ENCODE data around the gene TEC.

The TEC gene

DNA sequence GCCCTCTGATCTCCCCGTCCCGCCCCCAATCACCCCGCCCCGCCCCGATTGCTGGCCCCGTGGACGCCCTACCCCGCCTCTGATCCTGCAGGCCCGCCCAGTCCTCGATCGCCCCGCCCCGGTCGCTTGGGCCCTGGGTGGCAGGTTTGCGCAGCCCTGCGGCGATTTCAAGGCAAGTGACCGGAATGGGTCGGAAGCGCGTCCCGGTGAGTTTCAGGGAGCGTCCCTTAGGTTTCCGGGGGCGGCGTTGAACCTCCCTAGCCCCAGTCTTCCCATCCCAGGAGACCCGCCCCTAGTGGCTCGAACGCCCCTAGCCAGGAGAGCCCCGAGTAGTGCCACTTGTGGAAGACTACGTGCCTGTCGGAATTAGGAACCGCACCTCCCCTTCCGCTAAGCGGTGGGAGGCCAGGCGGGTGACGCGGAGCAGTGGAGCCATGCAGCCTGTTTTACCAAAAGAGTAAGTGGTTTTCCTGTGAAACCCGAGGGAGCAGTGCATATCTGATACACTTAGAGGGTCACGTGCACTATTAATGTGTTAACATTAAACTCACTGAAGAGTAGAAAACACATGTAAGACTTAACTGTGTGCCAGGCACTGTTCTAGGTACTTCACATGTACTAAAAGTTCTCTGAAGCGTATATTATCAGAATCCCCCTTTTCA is 354 bp upstream of the TEC start:
- DNase-seq, result peak; percentile 62

DNA sequence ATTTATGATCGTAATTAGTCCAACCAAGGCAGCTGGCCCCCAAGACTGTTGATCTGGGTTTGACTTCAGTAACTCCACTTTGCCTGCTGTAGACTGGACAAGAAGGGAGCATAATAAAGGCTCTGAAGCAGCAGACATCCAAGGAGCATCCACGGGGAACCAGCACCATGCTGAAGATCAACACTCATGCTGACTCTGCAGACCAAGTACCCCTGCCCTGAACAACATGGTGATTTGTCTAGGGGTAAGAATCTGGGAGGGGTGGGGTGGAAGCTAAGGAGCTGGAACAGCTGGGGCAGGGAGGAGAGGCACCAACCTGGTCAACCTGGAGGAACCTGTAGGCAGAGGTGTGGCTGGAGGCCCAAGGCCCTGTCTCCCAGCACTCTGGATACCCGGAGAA is 2.1 kb downstream of the TEC start:
- no peak for DNase-seq

DNA sequence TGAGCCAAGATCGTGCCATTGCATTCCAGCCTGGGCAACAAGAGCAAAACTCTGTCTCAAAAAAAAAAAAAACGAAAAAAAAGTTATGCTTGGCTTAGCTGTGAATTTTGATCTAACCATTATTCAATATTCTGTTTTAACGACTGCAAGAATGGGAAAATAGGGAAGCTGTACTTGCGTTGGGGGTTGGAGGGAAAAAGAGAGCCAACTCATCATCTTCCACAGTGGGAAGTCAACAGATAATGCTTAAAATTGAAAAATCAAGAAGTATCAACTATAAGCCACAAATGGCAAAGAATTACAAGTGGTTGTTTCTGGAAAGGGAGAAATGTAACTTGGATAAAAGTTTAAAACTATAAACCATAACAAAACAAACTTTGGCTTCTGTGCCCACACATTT is 2.9 kb downstream of the TEC start:
- no peak for DNase-seq

DNA sequence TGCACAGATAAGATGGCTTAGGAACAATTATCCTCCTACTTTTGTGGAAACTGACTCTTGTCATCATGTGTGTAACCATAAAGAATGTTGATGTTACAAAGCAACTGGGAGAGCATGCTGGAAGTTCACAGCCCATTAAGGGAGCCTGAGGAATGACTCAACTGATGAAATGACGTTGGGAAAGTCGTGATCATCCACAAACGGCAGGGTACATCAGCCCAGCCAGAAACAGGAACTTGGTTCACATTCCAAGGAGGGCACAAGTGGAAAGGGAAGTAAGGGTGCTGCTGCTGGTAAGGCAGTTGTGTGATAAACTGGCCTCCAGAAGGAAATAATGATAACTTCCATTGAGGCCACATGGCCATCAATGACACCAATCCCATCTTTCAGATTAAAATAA is 6.7 kb downstream of the TEC start:
- DNase-seq, result no peak

DNA sequence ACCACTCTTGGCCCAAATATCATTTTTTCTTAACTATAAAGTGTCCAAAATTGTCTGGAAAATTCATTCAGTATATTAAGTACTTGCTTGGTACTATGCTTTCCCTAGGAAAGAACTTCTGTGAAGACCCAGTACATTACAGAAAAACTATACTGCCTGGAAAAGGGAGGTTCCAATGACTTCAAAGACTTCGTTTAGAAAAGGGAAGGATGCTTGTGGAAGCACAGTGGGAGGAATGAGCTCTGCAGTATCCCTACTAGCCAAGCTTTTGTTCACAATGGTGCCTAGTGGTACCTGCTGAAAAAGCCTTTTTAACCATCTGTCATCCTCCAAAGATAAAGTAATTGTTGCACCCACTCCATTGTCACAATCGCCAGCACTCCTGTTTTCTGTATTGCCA is 7.2 kb downstream of the TEC start:
- no peak for DNase-seq

DNA sequence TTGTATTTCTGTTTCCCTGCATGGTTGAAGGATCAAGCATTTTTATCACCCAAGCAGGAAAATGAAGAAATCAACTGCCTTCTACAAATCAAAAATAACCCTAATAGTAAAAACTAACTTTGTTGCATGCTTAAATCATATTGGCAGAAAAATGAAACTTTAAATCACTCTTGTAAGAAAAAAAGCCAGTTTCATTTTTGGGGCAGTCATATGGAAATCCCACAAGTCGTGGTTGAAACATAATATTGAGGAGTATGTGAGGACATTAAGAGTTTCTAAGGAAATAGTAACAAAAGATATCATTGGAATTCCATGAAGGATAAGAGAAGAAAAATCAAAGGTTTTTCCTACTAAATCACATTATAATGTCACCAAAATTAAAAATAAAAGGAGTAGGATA is 8.4 kb downstream of the TEC start:
- DNase-seq, result no peak

DNA sequence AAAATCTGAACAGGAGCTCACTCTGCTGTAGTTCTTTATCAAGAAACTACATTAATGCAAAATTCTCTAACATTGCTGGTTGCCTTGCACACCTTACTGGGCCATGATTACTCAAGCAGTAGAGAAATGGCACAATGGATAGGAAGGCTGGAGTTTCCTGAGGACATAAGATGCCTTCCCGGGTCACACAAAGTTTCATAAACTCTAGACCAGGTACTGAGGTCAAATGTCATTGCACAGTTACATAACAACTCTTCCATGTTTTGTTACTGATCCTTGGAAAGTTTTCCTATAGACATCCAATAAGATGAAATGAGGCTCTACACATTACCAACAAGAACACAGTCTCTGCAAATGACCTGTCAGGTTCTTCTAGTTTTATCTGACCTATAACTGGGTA is 9.9 kb downstream of the TEC start:
- no peak for DNase-seq

DNA sequence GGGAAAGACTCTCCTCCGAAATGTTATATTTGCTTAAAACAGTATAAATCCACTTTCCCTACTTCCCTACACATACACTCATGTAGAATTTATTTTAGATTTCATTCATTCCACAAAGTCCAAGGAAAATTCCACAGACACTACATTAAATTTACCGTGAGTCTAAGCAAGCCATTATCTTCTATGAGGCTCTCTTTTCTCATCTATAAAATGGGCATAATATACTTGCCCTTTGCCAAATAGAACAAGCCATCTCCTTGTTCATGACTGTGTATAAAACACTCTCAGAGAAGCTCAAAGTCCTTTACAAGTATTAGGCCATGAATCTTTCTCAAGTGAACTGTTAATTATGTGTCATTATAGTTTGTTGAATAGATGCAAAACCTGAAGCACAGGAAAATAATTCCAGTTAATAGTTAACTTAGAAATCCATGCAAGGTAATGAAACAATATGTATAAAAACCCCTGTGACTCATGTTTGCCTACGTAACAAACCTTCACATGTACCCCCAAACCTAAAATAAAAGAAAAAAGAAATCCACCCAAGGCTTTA is 10.7 kb downstream of the TEC start:
- no peak for DNase-seq

DNA sequence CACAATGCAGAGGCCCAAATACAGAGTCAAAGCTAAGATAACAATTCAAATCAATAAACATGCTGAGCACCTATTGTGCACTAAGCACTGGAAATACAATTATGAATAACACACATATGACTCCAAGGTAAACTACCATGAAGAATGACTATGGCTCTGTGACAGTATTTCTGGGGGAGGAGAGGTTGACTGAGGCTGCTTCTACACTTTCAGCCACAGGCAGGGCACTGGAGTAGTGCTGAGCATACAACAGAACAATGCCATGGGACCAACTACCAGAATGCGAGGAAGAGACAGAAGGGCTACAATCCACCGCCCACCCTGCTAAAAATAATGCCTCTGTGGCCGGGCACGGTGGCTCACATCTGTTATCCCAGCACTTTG is 13.7 kb downstream of the TEC start:
- no peak for DNase-seq

DNA sequence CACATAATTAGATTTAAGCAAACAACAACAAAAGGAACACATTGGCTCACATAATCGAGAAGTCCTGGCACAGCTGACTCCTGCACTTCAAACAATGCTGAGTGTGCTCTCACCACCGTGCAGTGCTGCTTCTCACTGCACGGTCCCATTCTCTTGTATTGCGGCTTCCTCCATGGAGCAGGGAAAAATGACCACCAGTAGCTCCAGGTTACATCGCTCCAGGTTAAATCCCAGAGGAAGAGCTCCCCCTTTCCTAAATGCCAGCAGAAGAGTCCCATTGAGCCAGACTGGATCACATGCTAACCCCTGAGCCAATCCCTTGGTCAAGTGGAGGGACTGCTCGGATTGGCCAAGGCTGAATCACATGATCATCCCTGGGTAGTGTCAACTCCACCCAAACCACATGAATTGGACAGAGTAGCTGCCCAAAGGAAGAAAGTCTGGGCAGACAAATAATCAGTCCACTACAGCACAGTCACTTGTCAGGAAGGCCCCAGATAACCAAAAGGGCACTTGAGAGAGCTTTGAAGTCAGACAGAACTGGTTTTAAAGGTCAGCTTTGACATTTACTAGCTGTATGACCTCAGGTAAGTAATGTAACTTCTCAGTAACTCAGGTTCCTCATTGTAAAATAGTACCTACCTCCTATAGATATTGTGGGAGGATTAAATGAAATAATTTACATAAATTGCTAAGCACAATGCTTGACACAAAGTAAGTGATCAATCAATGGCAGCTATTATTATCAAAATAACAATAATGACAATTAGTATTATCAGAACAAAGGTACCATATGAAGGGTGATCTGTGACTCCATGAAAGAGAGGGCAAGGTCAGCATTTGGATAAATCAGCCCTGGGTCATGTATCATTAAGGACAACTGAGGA is 14.3 kb downstream of the TEC start:
- no peak for DNase-seq

DNA sequence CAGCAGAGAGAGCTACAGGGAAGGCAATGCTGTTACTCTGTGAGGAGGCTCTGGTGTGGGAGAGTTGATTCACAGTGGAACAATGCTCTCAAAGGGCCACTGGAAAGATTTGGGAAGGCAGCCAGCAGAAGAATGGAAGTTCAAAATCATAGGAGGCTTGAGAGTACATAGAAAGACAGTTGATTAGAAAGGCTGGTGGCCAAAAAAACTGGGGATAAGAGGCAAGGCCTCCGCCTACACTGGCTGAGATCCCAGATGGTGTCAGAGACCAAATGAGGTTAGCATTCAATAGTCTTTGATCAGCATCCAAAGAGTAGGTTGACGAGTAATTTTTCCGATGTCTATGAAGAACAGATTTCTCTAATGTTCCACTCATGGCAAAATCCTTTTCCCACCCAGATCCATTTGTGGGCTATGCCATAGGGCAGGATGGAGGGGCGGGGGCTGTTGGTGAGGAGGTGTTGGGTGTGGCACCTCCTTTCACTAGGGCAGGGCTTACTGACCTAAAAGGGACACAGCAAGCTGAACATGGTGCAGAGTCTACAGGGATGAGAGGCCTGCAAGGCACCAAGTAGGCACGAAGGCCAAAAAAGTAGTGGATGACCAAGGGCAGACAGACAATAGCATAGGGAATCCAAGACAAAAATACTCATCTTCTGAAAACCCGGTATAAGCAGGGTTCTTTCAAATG is 15.1 kb downstream of the TEC start:
- no peak for DNase-seq

DNA sequence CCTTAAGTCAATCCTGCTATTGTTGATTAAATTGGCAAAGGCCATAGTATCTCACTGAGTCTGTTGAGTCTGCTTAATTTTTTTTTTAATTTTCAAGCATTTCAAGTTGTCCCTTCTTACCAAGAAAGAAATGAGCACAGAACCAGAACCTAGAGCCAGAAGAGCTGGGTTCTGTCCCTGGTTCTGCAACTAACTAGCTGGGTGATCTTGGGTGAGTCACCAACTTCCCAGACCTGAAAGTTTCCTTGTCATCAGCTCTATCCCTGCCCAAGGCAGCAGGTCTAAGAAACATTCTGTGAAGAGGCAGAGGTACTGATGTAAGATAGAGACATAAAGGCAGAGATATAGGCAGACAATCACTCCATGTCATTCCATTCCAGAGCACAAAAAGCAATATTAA is 17.3 kb downstream of the TEC start:
- DNase-seq, result no peak

DNA sequence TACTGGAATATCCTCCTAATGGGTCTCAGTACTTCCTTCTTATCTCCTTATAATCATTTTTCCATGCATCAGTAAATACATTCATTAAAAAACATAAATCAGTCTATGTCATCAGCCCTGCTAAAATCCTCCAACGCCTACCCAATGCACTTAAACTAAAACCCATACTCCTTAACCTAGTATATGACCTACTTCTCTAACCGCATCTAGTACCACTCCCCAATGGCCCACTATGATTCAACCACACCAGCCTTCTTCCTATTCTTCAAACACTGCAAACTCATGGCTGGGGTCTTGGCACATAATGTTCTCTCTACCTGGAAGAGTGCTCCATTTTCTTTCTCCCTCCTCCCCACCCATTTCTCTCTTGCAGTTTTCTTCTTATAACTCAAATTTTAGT is 18.7 kb downstream of the TEC start:
- DNase-seq, result no peak

DNA sequence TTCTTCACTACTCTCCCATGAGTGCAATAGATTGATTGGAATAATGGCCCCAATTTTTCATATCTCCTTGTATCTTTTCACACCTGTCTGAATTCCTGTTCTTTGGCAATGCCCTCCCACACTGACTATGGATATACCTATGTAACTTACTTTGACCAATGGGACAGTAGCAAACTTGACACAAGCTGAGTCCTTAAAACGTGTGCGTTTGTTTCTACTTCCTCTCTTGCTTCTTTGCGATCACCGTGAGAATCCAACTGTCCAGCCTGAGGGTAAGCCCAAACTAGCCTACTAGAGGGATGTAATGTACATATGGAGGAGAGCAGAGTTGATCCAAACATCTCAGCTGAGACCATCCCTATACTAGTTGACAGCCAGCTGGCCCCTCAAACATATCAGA is 19.3 kb downstream of the TEC start:
- no peak for DNase-seq

DNA sequence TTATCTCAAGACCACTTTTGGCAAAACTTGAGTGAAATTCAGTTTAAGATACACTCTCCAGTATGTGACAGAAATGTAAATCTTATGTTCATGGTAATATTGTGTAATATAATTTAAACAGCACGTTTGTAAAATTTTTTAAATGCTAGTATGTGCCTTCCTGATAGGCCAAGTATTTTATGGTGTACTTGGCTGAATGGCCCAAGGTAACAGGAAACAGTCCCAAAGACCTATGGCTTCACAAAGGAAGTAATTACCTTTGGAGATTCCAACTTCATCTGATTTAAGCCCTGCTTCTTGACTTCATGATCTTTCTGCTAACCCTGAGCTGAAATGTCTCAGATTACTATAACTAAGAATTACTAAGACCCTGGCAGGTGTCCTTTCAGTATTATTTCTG is 20.3 kb downstream of the TEC start:
- DNase-seq, result no peak

DNA sequence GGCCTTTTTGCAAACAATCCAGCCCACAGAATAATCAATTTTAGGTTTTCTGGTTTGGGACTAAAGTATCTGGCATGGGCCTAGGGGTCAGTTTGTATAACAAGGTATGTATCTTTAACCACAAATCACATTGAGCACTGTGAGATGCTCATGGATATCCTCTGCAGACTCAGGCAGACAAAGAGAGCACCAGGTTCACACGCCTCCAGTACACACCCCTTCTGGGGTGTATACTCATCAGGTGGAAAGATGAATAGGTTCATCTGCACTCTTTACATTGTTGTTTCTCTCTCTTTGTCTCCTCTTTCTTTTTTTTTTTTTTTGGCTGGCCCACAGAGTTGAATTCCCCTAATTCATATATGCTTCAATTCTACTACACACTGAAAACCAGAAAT is 21.1 kb downstream of the TEC start:
- DNase-seq, result no peak

DNA sequence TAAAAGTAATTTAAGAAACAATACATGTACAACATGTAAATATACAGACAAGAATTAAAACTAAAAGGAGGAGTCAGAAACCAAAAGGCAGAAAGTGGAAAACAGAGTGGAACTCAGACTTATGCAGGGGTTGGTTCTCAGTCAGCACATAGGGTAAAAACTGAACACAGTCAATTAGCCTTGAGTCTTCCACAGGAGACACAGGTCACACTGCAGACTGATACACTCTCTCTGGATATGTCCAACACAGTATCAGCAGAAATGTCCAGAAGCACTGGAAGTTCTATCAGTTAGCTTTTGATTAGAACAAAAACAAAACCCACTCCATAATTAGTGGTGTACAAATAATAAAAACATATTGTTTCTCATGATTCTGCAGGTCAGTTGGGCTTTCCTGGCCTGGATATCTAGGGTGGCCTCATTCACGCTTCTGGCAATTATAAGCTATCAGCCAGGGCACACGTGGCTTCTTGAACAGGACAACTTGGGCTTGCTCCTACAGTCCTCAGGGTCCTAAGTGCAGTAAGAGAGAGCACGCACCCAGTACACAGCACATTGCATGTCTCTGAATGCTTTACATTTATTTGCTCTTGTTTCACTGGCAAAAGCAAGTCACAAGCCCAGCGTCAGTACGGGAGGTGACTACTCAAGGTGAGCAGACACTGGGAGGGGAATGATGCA is 21.6 kb downstream of the TEC start:
- DNase-seq, result no peak

DNA sequence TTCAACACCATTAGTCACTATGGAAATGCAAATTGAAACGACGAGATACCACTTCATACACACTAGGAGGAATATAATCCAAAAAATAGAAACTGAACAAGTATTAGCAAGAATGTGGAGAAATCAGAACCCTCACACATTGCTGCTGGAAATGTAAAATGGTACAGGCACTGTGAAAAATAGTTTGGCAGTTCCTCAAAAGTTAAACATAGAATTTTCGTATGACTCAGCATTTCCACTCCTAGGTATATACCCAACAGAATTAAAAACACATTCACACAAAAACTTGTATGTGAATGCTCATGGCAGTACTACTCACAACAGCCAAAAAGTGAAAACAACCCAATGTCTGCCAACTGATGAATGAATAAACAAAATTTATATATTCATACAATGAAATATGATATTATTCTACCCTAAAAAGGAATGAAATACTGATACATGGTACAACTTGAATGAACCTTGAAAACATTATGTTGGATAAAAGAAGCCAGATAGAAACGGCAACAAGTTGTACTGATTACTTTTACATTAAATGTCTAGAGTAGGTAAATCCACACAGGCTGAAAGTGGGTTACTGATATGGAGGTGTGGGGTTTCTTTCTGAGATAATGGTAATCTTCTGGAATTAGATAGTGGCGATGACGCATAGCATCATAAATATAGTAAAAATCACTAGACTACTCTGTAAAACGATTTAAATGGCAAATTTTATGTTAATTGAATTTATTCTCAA is 22.3 kb downstream of the TEC start:
- DNase-seq, result no peak

DNA sequence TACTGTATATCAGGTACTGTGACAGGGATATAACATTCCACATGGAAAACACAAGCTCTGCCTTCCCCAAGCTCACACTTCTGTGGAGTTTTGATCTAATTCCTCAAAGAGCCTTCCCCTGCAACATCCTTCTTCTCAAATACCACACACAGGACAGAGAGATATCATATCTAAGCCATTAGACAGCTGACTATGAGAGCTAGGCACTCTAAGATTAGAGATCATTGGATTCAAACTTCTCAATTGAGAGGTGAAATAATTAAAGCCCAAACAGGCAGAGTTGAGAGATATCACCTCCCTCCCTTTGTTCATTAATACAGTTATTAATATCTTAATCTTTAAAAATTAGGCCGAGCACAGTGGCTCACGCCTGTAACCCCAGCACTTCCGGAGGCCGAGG is 25.0 kb downstream of the TEC start:
- no peak for DNase-seq

DNA sequence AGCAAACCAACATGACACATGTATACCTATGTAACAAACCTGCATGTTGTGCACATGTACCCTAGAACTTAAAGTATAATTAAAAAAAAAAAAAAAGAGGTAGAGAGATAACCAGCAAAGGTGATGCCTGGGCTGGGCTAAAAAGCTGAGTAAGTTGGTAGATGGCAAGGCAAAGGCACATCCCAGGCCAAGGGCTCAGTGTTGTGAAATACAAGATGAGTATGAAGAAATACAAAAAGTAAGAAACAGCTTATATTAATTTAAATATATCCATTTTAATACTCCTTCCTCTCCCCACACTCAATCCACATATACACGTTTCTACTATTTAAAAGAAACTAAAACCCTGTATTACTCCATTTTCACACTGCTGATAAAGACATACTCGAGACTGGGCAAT is 25.8 kb downstream of the TEC start:
- DNase-seq, result no peak

DNA sequence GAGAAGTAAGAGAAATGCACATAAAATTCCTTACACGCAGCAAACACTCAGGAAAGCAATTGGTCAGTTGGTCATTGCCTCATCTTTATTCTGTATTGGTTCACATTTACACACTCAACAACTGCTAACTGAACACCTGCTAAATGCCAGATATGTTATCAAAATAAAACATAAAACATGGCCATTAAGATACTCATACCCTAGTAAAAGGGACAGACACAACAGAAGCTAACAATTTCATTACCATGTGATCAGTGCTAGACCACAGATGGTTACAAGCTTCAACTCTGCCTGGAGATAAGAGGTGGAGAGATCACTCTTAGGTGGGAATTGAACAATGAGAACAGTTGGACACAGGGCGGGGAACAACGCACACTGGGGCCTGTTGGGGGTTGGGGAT is 26.2 kb downstream of the TEC start:
- no peak for DNase-seq

DNA sequence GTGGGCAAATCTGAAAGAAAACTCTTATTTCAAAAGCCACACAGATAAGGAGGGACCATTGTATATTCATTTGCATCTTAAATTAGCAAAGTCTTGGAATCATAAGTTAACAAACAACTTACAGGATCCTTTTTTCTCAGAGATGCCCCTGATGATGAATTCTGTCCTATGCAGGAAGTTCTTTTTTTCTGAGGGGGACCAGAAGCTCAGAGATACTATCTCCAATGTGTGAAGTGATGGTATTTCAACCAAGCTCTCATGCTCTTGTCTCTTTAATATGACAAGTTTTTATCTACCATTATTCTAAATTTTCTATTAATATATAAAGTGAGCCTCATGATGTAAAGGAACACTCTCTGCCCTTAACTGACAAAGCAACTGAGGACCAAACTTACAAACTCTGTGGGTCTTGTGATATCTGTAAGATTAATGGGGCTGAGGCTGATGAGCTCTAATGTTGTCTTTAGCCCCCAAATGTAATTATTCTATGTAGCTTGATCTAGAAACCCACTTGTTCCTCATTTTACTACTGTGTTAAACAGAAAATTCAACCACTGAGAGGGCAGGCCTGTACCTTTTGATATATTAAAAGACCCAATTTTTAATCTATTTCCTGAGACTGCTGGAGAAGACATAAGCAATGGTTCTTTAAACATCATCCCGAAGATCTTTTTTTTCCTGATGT is 27.0 kb downstream of the TEC start:
- no peak for DNase-seq

All from central memory CD4-positive, alpha-beta T cell (primary cell).